HepG2 (cell line): ENCODE data around the gene GYPC. TPM values are rescaled to one million over a fixed set of nuclear protein-coding genes. Genes with fewer than 3 reads are reported as not detected.

Experiments
- ATAC-seq: fragments of 200-7000 bp; cut with Tn5 transposase; 3 replicates; pipeline ENCODE4 v1.9.1; 2020; ENCODE audit warnings: mild to moderate bottlenecking, moderate library complexity
- BruUV-seq: library from RNA; stranded (reverse); fragments of 400-500 nt; replicated peaks from 2 replicates; lab custom pipeline; 2021; lab: Mats Ljungman, UMichigan
- CTCF ChIA-PET: fragments of 300-600 bp; formaldehyde crosslinking; extraction: SDS; loops from one replicate; lab custom pipeline; 2021; ENCODE audit warnings: low total read pairs, inconsistent platforms, low intra/inter-chr PET ratio; lab: Yijun Ruan, JAX
- POLR2A ChIA-PET: fragments of 350-600 bp; sonication (Branson Sonifier 250); formaldehyde crosslinking; loops from one replicate; lab custom pipeline; 2020; ENCODE audit warnings: antibody characterized with exemption, inconsistent platforms; lab: Yijun Ruan, JAX
- DNase-seq: peaks from one replicate; pipeline ENCODE4 v3.0.0-alpha.2; 2015; ENCODE audit warnings: low spot score
- FAIRE-seq: peaks from 3 replicates; lab custom pipeline; 2011; peaks lifted over from hg19 to GRCh38; lab: Jason Lieb, UNC
- H2AFZ ChIP-seq: one replicate; pipeline ENCODE4 v1.6.1; 2011; ENCODE audit warnings: low read length, inconsistent platforms
- H3K27ac ChIP-seq: fragments of 300-600 bp; 3 replicates; pipeline ENCODE4 v1.8.0; 2011; ENCODE audit warnings: mixed run types, mild to moderate bottlenecking, mixed read lengths, low read length, inconsistent platforms; ENCODE audit not compliant: insufficient read depth; ENCODE audit errors: extremely low read length
- H3K27me3 ChIP-seq, 2 experiments: fragments of 200-600 bp in 1 of 2; 2 replicates in 1 of 2; 3 replicates in 1 of 2; pipeline versions ENCODE4 v1.6.0 to v1.8.0; 2011; ENCODE audit warnings: low read length in 2 of 2, mild to moderate bottlenecking in 2 of 2, moderate library complexity in 2 of 2, inconsistent platforms in 1 of 2; ENCODE audit not compliant: insufficient read depth in 2 of 2, control insufficient read depth in 1 of 2
- H3K36me3 ChIP-seq, 2 experiments: fragments of 200-600 bp in 1 of 2; replicated peaks in 1 of 2; 2 replicates in 1 of 2; 3 replicates in 1 of 2; pipeline versions ENCODE4 v1.5.1 to v1.8.0; 2011; ENCODE audit warnings: low read length in 2 of 2, inconsistent platforms in 1 of 2; ENCODE audit not compliant: insufficient read depth in 2 of 2, control insufficient read depth in 1 of 2
- H3K4me1 ChIP-seq: 2 replicates; pipeline ENCODE4 v1.5.1; 2012; ENCODE audit warnings: low read length, inconsistent platforms; ENCODE audit not compliant: insufficient read depth
- H3K4me2 ChIP-seq: 2 replicates; pipeline ENCODE4 v1.6.0; 2011; ENCODE audit warnings: low read depth, low read length, inconsistent platforms
- H3K4me3 ChIP-seq, 3 experiments: fragments of 200-600 bp in 1 of 3; sonication (generic), shearing (Covaris generic) in 1 of 3; replicated peaks in 1 of 3; 2 replicates each; pipeline ENCODE4 v1.5.1; 2011 to 2016; ENCODE audit warnings: low read length in 3 of 3, inconsistent platforms in 2 of 3, low read depth in 2 of 3, mild to moderate bottlenecking in 2 of 3, control low read depth in 1 of 3, mixed read lengths in 1 of 3; ENCODE audit not compliant: insufficient read depth in 1 of 3
- H3K79me2 ChIP-seq: one replicate; pipeline ENCODE4 v1.6.1; 2011; ENCODE audit warnings: low read length, inconsistent platforms; ENCODE audit not compliant: insufficient read depth
- H3K9ac ChIP-seq: 2 replicates; pipeline ENCODE4 v1.6.0; 2011; ENCODE audit warnings: mild to moderate bottlenecking, low read depth, low read length, inconsistent platforms; ENCODE audit not compliant: insufficient read depth
- H3K9me3 ChIP-seq: 2 replicates; pipeline ENCODE4 v1.5.1; 2012; ENCODE audit warnings: mild to moderate bottlenecking, low read length
- H4K20me1 ChIP-seq: 2 replicates; pipeline ENCODE4 v1.6.0; 2011; ENCODE audit warnings: inconsistent platforms, mild to moderate bottlenecking, low read length, moderate library complexity; ENCODE audit not compliant: insufficient read depth
- CEBPB ChIP-seq: IDR thresholded peaks from 2 replicates; pipeline ENCODE4 v1.6.1; 2011; ENCODE audit warnings: low read depth, low read length, improper control_type of control experiment, borderline replicate concordance
- DBP ChIP-seq: sonication (generic); formaldehyde crosslinking; IDR thresholded peaks from 2 replicates; pipeline ENCODE4 v1.4.0; 2020; ENCODE audit warnings: missing genetic modification reagents; ENCODE audit errors: not compliant biosample characterization
- FOXK2 ChIP-seq: fragments of 450-650 bp; IDR thresholded peaks from 2 replicates; pipeline ENCODE4 v1.6.1; 2016
- HDAC1 ChIP-seq: sonication (generic); formaldehyde crosslinking; IDR thresholded peaks from 2 replicates; pipeline ENCODE4 v1.5.1; 2020; ENCODE audit warnings: mild to moderate bottlenecking, missing genetic modification reagents
- HIC2 ChIP-seq: sonication (generic); formaldehyde crosslinking; IDR thresholded peaks from 2 replicates; pipeline ENCODE4 v1.9.0; 2022; ENCODE audit warnings: low read depth, missing genetic modification reagents
- MEF2D ChIP-seq: sonication (generic); formaldehyde crosslinking; IDR thresholded peaks from 2 replicates; pipeline ENCODE4 v1.5.1; 2020; ENCODE audit warnings: mild to moderate bottlenecking, missing genetic modification reagents
- STAG1 ChIP-seq: sonication (generic); formaldehyde crosslinking; IDR thresholded peaks from 2 replicates; pipeline ENCODE4 v1.4.0; 2020; ENCODE audit warnings: missing genetic modification reagents
- TBP ChIP-seq: sonication (generic); formaldehyde crosslinking; IDR thresholded peaks from 2 replicates; pipeline ENCODE4 v1.5.0; 2020; ENCODE audit warnings: missing genetic modification reagents
- TERF1 ChIP-seq: sonication (generic); formaldehyde crosslinking; IDR thresholded peaks from 2 replicates; pipeline ENCODE4 v1.8.0; 2022; ENCODE audit warnings: mild to moderate bottlenecking, missing genetic modification reagents, moderate library complexity
- TRIM24 ChIP-seq: sonication (generic); formaldehyde crosslinking; IDR thresholded peaks from 2 replicates; pipeline ENCODE4 v1.8.0; 2022; ENCODE audit warnings: mild to moderate bottlenecking, missing genetic modification reagents
- ZBTB46 ChIP-seq: sonication (generic); formaldehyde crosslinking; IDR thresholded peaks from 2 replicates; pipeline ENCODE4 v1.4.0; 2020; ENCODE audit warnings: mild to moderate bottlenecking, missing genetic modification reagents, borderline replicate concordance
- ZFX ChIP-seq: sonication (generic); formaldehyde crosslinking; IDR thresholded peaks from 2 replicates; pipeline ENCODE4 v1.4.0; 2020; ENCODE audit warnings: mild to moderate bottlenecking, low read depth, missing genetic modification reagents, moderate library complexity
- ZNF44 ChIP-seq: sonication (generic); formaldehyde crosslinking; IDR thresholded peaks from 2 replicates; pipeline ENCODE4 v1.5.1; 2020; ENCODE audit warnings: mild to moderate bottlenecking, missing genetic modification reagents
- ZNF784 ChIP-seq: sonication (generic); formaldehyde crosslinking; IDR thresholded peaks from 2 replicates; pipeline ENCODE4 v1.5.1; 2020; ENCODE audit warnings: missing genetic modification reagents, mild to moderate bottlenecking, borderline replicate concordance
- whole genome bisulfite sequencing: methylation state at CpG from one replicate; pipeline ENCODE4 v1.1.6; 2017; ENCODE audit warnings: low lambda C conversion rate; 5-methylcytosine and 5-hydroxymethylcytosine counted together
- in situ Hi-C: cut with HindIII; loops from 2 replicates; pipeline ENCODE4 v1.10.0; 2017; ENCODE audit warnings: low pct_unique_long_range_greater_than_20kb; ENCODE audit not compliant: extremely low pct_ligation_motif_present
- intact Hi-C: fragments of 100-400 bp; cut with micrococcal nuclease; formaldehyde crosslinking; loops from one replicate; pipeline ENCODE4 v1.10.0; 2022; ENCODE audit not compliant: unreplicated experiment
- polyA plus RNA-seq, 8 experiments: library from polyadenylated mRNA; depleted of rRNA in 3 of 8; stranded (reverse) in 7 of 8; unstranded in 1 of 8; fragments of >200 nt; fragmentation: Illumina TruSeq in 4 of 8; extraction: Trizol in 4 of 8; gene quantifications; 2 replicates each; pipeline versions ENCODE4 v1.2.1 to v1.2.3, GENCODE V29; 2011 to 2016; ENCODE audit warnings: low read depth in 4 of 8, missing spikeins in 1 of 8, mixed read lengths in 1 of 8; ENCODE audit not compliant: insufficient read depth in 1 of 8
- total RNA-seq, 5 experiments: library from RNA; depleted of rRNA; stranded (reverse); fragments of >200 nt; fragmentation: Illumina TruSeq; extraction: Trizol; gene quantifications; 2 replicates each; pipeline ENCODE4 v1.2.3, GENCODE V29; 2016; ENCODE audit warnings: low read depth in 1 of 5

GYPC gene
- total and polyA plus RNA-seq, 2 of the 13 experiments (the other 11 are each of a cell fraction or from before 2014, with no cell fraction given): not detected

GRCh38 chr2:126681505-126681904 lies 25.5 kb downstream of the GYPC start:
- H3K36me3 ChIP-seq: no peaks in the 10 kb centered on the region
- H3K79me2 ChIP-seq: no peaks in the 10 kb centered on the region
- ATAC-seq: no peak
- no peaks in the 10 kb centered on the region for H3K4me1 ChIP-seq
- in situ Hi-C loops (no loop called here), intact Hi-C loops (no loop called here)
- ChIA-PET CTCF (no interaction called here), POLR2A (no interaction called here)
- no peak overlapping the region for H3K4me3 ChIP-seq
- H4K20me1 ChIP-seq: no peaks in the 10 kb centered on the region
- no peak overlapping the region for H3K27ac ChIP-seq
- peaks cover 10% of the 10 kb centered on the region; the same call in 1 of the 2 replicates for H3K9me3 ChIP-seq
- H3K27me3 ChIP-seq: peaks cover 3 to 52% of the 10 kb centered on the region in 2 experiments; a peak in 3 of 5 replicates
- no peak overlapping the region for H2AFZ ChIP-seq
- DNase-seq: no peak
- no TSS peak for BruUV-seq
- FAIRE-seq: no peak
- TF ChIP-seq STAG1 (CRISPR knock-in tag) (no peak), DBP (CRISPR knock-in tag) (no peak), HDAC1 (no peak), TERF1 (CRISPR knock-in tag) (no peak), HIC2 (no peak), TRIM24 (no peak), ZNF44 (CRISPR knock-in tag) (no peak), ZBTB46 (CRISPR knock-in tag) (no peak), CEBPB (no peak), MEF2D (CRISPR knock-in tag) (no peak), TBP (CRISPR knock-in tag) (no peak), ZNF784 (no peak), ZFX (CRISPR knock-in tag) (no peak), FOXK2 (no peak)
- no peak overlapping the region for H3K9ac ChIP-seq
- no peak overlapping the region for H3K4me2 ChIP-seq
- 9% methylated on average over 6 of the region's 6 CpGs for WGBS
